H1 (cell line): ENCODE results near the gene TGFBR2.

Source experiments
- CTCF ChIP-seq, 3 experiments: IDR thresholded peaks; 1 replicate in 2 of 3; 2 replicates in 1 of 3; pipeline versions ENCODE4 v1.5.1 to v1.6.1; 2011; ENCODE audit warnings: low read length in 3 of 3, mild to moderate bottlenecking in 3 of 3, inconsistent platforms in 2 of 3, low read depth in 1 of 3, moderate library complexity in 1 of 3; ENCODE audit not compliant: insufficient read depth in 1 of 3; ENCODE audit errors: control extremely low read depth in 1 of 3
- EZH2 ChIP-seq: fragments of 200-600 bp; sonication (generic); IDR thresholded peaks from 2 replicates; pipeline ENCODE4 v1.7.1; 2012; ENCODE audit warnings: low read depth, mild to moderate bottlenecking, moderate library complexity, low read length, inconsistent platforms; ENCODE audit not compliant: severe bottlenecking
- MAX ChIP-seq: IDR thresholded peaks from 2 replicates; pipeline ENCODE4 v1.6.1; 2012; ENCODE audit warnings: inconsistent platforms
- NRF1 ChIP-seq: IDR thresholded peaks from 2 replicates; pipeline ENCODE4 v1.6.1; 2011; ENCODE audit warnings: mild to moderate bottlenecking, low read depth, low read length, improper control_type of control experiment
- POLR2A ChIP-seq, 2 experiments: IDR thresholded peaks; 1 replicate in 1 of 2; 2 replicates in 1 of 2; pipeline ENCODE4 v1.6.1; 2011; ENCODE audit warnings: low read depth in 2 of 2, low read length in 2 of 2, mild to moderate bottlenecking in 2 of 2; ENCODE audit errors: control extremely low read depth in 1 of 2

- TF ChIP-seq CTCF (IDR thresholded peaks at IDR 0.05; ENCODE audit: control extremely low read depth in 1 of 3, insufficient read depth in 1 of 3, low read depth in 1 of 3, low read length in 3 of 3), result no peak
- TF ChIP-seq NRF1, result no peak
- no peak for TF ChIP-seq EZH2
- TF ChIP-seq POLR2A (IDR thresholded peaks at IDR 0.05; ENCODE audit: control extremely low read depth in 1 of 2, low read depth in 2 of 2, low read length in 2 of 2), result no peak
- no peak for TF ChIP-seq MAX
Observed at GRCh38 chr3:30628901-30629590, 22.6 kb downstream of the TGFBR2 start.
